ENCODE data around the gene VPS4B. TPM values are rescaled to one million over a fixed set of nuclear protein-coding genes. Genes with fewer than 3 reads are reported as not detected.

VPS4B gene
- polyA plus RNA-seq, 2 of the 4 experiments (the other 2 are of a cell fraction): 21.8 to 24.2 TPM

GRCh38 chr18:63356272-63356896 is 65.9 kb downstream of the VPS4B start (continued):
- TF ChIP-seq ELK1 (IDR thresholded peaks at IDR 0.05; ENCODE audit: low read depth, low read length) (no peak), ZC3H11A (IDR thresholded peaks at IDR 0.05) (no peak), HMGXB4 (CRISPR knock-in tag; IDR thresholded peaks at IDR 0.05; ENCODE audit: borderline replicate concordance) (no peak), PBX3 (IDR thresholded peaks at IDR 0.05) (no peak), RNF2 (IDR thresholded peaks at IDR 0.05; ENCODE audit: borderline replicate concordance, low read depth) (no peak), ZNF302 (CRISPR knock-in tag; IDR thresholded peaks at IDR 0.05) (no peak), MAX (IDR thresholded peaks at IDR 0.05) (no peak), FOSB (CRISPR knock-in tag; IDR thresholded peaks at IDR 0.05) (no peak)

- ChIA-PET POLR2A (interaction anchor here (1.6 kb wide), 1 partner anchor 17 kb away, joined by 5 read pairs; no protein-coding TSS in a partner anchor), CTCF (interaction anchor here (1.1 to 1.3 kb wide), 2 partner anchors 13 to 219 kb away, joined by 3 to 4 read pairs; no protein-coding TSS in a partner anchor)
- Histone ChIP-seq H3K4me1 (no peaks in the 10 kb centered on the region), H3K4me2 (no peak overlapping the region), H3K27ac (no peak overlapping the region), H3K4me3 (no peak overlapping the region), H3K9me3 (no peaks in the 10 kb centered on the region)
- FAIRE-seq: no peak
- 45% methylated on average over 2 of the region's 2 CpGs for WGBS (ENCODE audit: missing lambda C conversion rate)
- DNase-seq (ENCODE audit: low read depth in 1 of 2, low spot score in 1 of 2): no peak
- ATAC-seq: no peak
- TF ChIP-seq CTCF (IDR thresholded peaks at IDR 0.05) (no peak), FOSL2 (IDR thresholded peaks at IDR 0.05) (no peak), FOSL2 (CRISPR knock-in tag; IDR thresholded peaks at IDR 0.05) (no peak), EP300 (IDR thresholded peaks at IDR 0.05) (no peak), CHD4 (IDR thresholded peaks at IDR 0.05; ENCODE audit: borderline replicate concordance) (no peak), RFX5 (IDR thresholded peaks at IDR 0.05) (no peak), HMGXB4 (CRISPR knock-in tag; IDR thresholded peaks at IDR 0.05; ENCODE audit: borderline replicate concordance) (no peak), NR3C1 (IDR thresholded peaks at IDR 0.05) (no peak), MYC (IDR thresholded peaks at IDR 0.05; ENCODE audit: borderline replicate concordance, low read length) (no peak), CEBPB (IDR thresholded peaks at IDR 0.05) (no peak), CHD2 (IDR thresholded peaks at IDR 0.05; ENCODE audit: low read length, partially characterized antibody) (no peak), JUNB (IDR thresholded peaks at IDR 0.05) (no peak), MAX (IDR thresholded peaks at IDR 0.05) (no peak), ZNF302 (CRISPR knock-in tag; IDR thresholded peaks at IDR 0.05) (no peak), FOXS1 (CRISPR knock-in tag; IDR thresholded peaks at IDR 0.05) (no peak), BHLHE40 (IDR thresholded peaks at IDR 0.05; ENCODE audit: low read depth, low read length) (no peak), USF2 (IDR thresholded peaks at IDR 0.05) (no peak), HOXA7 (CRISPR knock-in tag; IDR thresholded peaks at IDR 0.05) (no peak), KDM5A (IDR thresholded peaks at IDR 0.05) (no peak), EHF (CRISPR knock-in tag; IDR thresholded peaks at IDR 0.05) (no peak)
Observed at GRCh38 chr18:63350230-63350629, 72.0 kb downstream of the VPS4B start.
